Medulla oblongata (tissue), 1 donor: ENCODE results near the gene FAM151A.

Experiments used
- DNase-seq: peaks from one replicate; pipeline ENCODE4 v3.0.0-alpha.2; 2015; ENCODE audit errors: extremely low spot score

Gene FAM151A

DNA sequence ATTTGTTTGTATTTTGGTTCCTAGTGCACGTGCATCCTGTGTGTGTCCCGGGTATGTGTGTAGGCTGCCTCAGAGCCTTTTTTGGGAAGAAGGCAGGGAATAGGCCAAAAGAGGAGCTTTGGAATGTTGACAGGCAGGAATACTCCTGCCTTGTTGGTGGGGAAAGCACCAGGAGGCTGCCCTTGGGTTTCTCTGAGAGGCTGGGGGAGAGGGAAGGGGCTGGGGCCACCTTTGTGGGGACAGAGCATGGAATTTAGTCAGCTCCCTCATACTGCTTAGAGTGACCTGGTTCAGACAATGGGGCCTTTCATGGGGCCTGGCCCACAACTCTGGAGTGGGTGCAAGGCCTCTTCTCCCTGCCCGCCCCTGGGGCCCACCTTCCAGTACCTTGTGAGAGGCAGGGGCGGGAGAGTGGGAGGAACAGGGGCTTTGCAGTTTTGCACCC lies 44.0 kb downstream of the FAM151A start:
- DNase-seq: no peak

DNA sequence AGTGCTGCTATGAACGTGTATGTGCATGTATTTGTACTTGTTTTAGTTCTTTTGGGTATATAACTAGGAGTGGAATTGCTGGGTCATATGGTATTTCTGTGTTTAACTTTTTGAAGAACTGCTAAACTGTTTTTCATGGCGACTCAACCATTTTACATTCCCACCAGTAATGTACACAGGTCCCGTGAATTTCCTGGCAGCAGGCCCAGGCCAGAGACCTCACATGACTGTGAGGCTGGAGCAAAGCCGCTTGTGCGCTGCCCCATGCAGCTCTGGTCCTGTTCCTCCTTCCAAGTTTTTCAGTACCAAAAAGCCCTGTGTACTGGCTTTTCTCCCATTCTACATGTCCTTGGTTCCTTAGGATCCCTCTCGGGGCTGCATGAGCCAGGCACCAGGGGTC lies 45.7 kb downstream of the FAM151A start:
- DNase-seq: peak; percentile 56

DNA sequence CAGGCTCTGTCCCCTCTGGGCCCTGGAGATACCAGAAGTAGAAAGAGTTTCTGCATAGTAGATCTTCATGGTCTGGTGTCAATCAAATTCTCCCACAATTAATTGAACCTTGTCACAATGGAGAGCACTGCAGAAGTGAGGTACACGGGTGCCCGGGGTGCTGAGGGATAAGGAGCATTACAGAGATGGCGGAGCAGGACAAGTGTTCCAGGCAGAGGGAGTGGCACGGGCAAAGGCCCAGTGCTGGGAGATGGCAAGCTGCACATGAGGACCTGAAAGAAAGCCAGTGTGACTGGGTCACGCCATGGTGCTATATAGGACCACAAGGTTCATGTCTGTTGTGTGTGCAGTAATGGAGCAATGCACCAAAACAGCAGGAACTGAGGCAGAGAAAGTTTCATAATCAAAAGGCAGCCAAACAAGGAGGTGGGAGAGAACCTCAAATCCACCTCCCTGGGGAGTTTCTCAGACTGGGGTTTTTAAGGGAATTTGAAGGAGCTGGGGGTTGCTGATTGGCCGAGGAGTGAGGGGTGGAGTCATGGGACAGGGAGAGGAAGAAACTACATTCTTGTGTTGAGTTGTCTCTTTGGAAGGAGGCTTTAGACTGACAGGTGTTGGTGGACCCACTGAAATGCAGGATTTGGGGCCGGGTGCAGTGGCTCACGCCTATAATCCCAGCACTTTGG lies 47.6 kb downstream of the FAM151A start:
- no peak for DNase-seq

DNA sequence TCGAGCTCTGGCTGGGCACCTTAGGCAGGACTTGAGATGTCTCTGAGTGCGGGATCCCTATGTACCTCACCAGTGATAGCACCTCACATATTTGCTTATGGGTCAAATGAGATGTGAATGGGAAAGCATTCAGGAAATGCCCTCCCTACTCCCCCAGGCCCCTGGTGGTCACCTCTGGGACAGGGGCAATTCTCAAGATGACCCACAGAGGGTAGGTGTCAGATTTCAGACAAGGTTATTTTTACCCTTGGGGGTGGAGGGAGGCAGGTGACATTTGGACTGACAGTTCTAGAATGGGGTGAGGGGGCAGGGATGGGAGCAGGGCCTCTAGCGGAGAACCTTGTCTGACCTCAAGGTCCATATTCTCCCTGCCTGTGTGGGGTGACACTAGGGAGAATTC lies 48.2 kb downstream of the FAM151A start:
- DNase-seq: no peak

DNA sequence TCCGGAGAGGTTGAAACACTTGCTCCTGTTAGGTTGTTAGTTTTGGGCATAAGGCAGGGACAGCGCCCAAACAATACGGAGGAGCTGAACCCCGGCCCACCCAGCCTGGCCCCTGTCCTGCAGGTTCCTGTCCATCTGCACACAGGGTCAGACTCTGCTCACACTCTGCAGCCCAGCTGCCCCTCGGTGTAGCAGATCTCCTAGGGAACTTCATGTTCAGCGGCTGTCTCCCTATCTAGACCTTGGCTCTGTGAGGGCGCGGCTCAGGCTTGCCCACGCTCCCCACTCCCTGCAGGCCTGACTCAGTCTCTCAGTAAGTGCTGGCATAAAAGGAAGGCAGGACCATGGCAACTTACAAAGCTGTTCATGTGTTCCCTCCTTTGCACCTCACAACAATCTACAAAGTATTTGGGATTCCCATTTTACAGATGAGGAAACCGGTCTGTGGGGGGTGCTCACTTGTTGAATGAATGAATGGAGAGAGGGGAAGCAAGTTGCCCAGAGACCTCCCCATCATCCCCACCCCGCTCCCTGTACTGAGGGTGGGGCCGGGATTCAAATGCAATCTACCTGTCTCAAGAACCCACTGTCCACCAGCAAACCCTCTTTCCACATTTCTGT lies 49.1 kb downstream of the FAM151A start:
- no peak for DNase-seq

DNA sequence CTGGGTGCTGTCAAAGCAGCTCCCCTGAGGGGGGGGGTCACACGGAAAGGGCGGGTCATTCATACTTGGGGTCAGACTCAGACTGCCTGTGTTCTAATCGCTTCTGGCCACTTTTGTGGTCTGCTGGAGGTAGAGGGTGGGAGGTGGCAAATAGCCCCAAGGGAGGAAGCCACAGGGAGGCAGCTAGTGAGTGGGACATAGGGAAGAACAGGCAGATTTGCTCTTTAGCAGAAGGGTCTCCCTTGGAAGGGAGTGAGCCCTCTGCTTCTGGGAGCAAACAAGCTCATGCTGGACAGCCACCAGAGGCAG lies 50.8 kb downstream of the FAM151A start:
- no peak for DNase-seq

DNA sequence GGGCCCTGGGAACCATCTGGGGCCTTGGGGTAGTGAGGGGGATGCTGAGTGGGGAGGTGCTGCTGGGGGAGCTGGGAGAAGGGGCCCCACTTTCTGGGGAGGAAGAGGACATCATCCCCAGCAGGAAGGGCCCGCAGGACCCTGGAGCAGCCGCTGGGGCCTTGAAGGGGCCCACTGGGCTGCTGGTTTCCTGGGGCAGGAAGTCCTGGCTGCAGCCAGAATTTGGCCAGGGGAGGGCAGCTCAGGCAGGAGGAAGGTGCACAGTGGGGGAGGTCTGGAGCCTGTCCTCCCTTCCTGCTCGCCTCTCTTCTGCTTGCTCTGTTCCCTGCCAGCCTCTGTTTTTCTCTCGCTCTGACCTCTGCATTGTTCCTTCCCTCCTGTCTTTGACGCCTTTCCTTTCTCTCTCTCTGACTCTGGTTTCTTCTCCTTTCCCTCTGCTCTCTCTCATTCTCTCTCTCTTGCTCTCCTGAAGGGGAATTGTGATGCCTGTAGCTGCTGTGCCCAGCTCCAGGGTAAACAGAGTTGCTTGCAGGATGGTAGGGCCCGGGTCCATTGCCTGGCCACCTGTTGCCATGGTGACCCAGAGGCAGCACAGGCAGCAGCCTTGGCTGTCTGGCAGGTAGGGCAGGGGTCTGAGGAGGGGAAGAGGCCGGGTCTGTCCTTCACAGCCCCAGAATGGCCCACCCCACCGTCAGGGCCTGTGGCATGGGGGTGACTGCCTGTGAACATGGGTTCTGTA lies 51.4 kb downstream of the FAM151A start:
- DNase-seq: no peak

DNA sequence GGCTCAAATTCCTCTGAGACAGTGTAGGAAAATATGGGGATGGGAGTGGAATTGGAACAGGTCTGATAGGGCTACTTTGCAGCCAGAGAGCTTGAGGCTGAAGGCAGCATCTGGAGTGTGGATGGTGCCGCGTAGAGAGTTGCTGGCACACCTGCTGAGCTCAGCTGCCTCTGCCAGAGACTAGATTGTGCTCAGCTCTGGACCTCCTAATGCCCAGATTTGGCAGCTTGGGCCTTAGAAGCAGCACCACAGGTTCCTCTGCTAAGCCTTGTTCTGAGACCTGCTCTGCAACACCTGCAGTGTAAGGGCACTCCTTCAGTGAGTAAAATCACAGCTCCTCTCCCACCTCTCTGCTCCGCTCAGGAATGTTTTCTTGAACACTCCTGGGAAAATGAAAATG lies 52.0 kb downstream of the FAM151A start:
- no peak for DNase-seq

DNA sequence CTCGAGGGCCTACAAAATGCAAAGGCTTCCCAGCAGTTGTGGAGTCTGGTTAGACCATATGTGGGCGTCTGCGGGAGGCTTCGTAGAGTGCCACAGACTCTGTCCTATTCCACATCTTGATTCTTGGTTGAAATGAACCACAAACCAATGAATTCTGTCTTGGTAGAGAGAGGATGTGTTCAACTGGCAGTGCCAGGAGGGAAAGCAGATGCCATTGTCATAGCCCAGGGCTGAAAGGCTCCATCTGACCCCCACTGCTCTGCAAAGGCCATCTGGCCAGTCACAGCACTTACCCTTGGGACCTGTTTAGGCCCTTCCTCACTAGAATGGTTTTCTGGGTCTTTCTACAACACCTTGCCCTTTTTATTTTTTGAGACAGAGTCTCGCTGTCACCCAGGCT lies 53.2 kb downstream of the FAM151A start:
- DNase-seq: no peak

DNA sequence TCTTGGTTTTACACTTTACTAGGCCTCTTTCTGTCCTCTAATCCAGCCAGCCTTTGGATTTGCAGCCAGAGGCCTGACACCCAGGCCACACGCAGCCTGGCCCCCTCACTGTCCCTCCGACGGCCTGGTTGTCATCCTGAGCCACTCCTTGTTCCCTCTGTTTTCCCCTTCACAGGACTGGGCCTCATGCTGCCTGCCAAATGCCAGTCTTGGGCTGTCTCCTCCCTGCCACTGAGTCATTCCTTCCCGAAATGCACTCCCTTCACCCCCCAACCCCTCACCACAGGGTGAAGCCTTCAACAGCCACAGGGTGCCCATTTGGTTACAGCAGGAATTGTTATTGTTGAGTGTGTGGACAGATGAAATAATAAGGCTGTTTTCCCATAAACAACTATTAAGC lies 54.0 kb downstream of the FAM151A start:
- DNase-seq: no peak

DNA sequence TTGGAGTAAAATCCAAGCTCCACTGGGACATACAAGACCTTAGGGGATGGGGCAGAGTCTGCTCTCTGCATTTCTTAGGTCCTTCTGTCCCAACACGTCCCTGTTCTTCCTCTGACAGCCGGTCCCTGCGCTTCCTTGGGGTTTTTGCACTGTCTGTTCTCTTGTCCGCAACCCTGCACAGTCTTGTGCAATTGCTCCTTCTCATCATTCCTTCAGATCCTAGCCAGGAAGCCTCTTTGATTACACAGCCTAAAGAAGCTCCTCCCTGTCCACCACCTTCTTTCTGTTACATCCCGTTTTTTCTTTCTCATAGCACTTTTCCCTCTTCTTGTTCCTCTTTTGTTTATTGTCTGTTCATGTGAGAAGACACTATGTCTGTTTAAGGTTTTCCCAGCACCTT lies 55.4 kb downstream of the FAM151A start:
- DNase-seq: no peak

DNA sequence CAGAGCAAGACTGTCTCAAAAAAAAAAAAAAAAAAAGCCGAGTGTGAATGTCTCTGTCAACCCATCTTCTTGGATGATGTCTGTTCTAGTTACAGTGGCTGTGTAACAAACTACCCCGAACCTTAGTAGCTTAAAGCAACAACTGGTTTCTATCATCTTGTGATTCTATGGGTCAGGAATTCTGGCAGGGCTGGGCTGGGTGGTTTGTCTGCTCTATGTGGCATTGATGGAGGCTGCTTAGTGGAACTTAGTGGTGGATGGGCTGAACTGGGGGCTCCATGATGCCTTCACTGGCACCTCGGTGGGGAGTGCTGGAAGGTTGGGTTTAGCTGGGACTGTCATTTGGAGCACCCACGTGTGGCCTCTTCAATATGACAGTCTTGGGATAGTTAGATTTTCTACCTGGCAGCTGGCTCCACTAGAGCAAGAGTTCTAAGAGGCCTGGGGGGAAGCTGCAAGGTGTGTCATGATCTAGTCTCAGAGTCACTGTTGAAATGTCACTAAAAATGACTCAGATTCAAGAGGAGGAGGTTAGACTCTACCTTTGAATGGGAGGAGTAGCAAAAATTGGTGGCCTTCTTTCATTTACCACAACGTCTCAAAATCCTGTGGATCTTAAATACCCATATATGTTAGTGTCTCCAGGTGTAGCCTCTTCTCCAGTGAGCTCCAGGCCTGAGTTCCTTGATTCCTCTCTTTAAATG lies 56.7 kb downstream of the FAM151A start:
- no peak for DNase-seq

DNA sequence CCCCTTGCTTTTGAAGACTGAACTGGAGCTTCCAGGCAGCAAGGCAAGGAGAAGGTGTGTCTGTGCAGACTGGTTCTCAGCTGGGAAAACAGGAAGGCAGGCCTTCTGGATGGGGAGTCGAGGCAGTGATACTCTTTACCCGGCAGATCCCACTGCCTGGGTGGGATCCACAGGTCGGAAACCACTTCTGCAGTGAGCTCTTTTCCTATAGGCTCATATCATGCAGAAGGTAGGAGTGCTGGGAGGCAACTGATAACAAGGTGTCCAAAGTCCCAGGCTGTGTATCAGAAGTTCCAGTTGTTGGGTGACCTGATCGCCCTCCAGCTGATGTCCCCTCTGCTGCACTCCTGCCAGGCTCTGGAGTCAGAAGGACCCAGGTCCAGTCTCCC lies 58.2 kb downstream of the FAM151A start:
- DNase-seq: no peak

DNA sequence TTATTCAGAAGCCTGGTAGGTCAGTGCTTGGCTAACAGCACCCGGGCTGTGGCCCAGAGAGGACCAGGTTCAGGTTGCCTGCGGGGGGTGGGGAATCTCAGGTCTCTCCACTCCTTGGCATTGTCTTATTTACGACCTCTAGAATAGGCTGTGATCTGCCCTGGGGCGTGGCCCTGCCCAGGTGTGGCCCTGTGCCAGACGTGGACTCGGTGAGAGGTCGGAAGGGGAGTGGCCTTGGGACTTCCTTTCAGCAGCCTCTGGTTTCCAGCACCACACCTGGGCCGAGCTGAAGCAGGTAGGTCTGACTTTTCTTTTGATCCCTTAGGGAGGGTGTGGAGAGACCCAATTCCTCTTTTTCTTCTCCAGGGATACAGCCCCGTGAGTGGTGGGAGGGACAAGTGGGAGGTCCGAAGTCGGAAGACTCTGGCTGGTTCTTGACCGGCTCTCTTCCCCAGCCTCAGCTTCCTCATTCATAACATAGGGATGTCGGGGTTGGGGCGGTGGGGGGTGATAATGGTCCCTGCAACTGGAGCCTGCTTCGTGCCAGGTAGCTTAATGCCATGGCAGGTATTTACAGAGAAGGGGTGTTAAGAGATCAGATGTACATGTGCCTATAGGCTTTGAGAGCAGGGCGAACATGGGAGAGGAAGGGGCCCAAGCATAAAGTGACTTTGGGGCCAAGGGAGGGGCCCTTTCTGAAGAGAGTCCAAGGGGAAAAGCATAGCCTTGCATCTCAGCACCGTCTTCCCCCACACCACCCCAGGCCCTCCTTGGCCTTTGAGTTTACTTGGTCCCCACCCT lies 58.8 kb downstream of the FAM151A start:
- DNase-seq: no peak

DNA sequence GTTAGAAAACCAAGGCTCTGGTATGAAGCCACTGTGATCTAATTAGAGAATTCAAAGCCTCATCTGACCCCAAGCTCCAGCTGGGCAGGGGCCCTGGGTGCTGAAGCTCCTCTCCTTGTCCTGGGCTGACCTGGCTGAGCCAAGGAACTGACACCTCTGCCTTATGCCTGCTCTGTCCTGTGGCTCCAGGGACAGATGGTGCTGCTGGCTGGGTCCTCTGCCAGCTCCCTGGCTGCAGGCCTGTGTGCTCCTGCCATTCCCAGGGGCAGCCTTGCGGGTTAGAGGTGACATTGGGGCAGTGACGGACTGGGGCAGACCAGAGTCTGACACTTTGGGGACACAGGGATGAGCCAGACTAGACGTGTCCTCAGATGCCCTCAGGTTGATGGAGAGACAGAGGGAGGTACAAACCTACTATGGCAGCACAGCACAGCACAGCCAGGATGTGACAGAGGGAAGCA lies 63.5 kb downstream of the FAM151A start:
- DNase-seq: no peak
